GM19324 (cell line): Measurements from ENCODE around the gene SH3D19.
"Not testable (repeated sequence)": the region's sequence is repeated elsewhere in the genome, so short reads cannot be mapped to it uniquely, and the experiment has no call there.

Experiments used
- ATAC-seq: cut with Tn5 transposase; IDR thresholded peaks from one replicate; pipeline ENCODE4 v1.9.1; 2021; ENCODE audit warnings: mild to moderate bottlenecking, moderate library complexity; ENCODE audit not compliant: unreplicated experiment, low FRiP score

Gene SH3D19

GRCh38 chr4:151323667-151324066 lies 1.7 kb downstream of the SH3D19 start:
- ATAC-seq, result no peak

GRCh38 chr4:151322570-151322969 lies 2.8 kb downstream of the SH3D19 start:
- ATAC-seq, result no peak

- not testable (repeated sequence) for ATAC-seq
Measured at GRCh38 chr4:151322161-151322560, 3.2 kb downstream of the SH3D19 start.

- ATAC-seq, result no peak
Measured at GRCh38 chr4:151321586-151321985, 3.8 kb downstream of the SH3D19 start.

GRCh38 chr4:151319490-151319889 lies 5.9 kb downstream of the SH3D19 start:
- no peak for ATAC-seq

- ATAC-seq, result no peak
Measured at GRCh38 chr4:151318307-151319006, 6.9 kb downstream of the SH3D19 start.

- ATAC-seq, result no peak
Measured at GRCh38 chr4:151316645-151317044, 8.8 kb downstream of the SH3D19 start.

- ATAC-seq, result no peak
Measured at GRCh38 chr4:151315212-151315886, 10.1 kb downstream of the SH3D19 start.

GRCh38 chr4:151314479-151314878 lies 10.9 kb downstream of the SH3D19 start:
- ATAC-seq, result no peak

- ATAC-seq, result no peak
Measured at GRCh38 chr4:151314010-151314355, 11.4 kb downstream of the SH3D19 start.

GRCh38 chr4:151313306-151314009 lies 11.9 kb downstream of the SH3D19 start:
- ATAC-seq, result no peak

GRCh38 chr4:151310124-151310728 lies 15.2 kb downstream of the SH3D19 start:
- no peak for ATAC-seq

GRCh38 chr4:151304755-151305154 lies 20.6 kb downstream of the SH3D19 start:
- peak; percentile 86 for ATAC-seq

GRCh38 chr4:151304226-151304625 lies 21.2 kb downstream of the SH3D19 start:
- ATAC-seq, result no peak

GRCh38 chr4:151302432-151302831 lies 23.0 kb downstream of the SH3D19 start:
- ATAC-seq, result no peak

GRCh38 chr4:151297170-151297569 lies 28.2 kb downstream of the SH3D19 start:
- no peak for ATAC-seq

- ATAC-seq, result no peak
Measured at GRCh38 chr4:151296227-151296626, 29.2 kb downstream of the SH3D19 start.

GRCh38 chr4:151294833-151295496 lies 30.4 kb downstream of the SH3D19 start:
- no peak for ATAC-seq

GRCh38 chr4:151292038-151292437 lies 33.4 kb downstream of the SH3D19 start:
- ATAC-seq, result no peak

- no peak for ATAC-seq
Measured at GRCh38 chr4:151291485-151291884, 33.9 kb downstream of the SH3D19 start.

- no peak for ATAC-seq
Measured at GRCh38 chr4:151287409-151287808, 38.0 kb downstream of the SH3D19 start.
